A204.1 (cell line): ENCODE data around the gene YARS1.

Experiments
- FAIRE-seq: peaks from 2 replicates; lab custom pipeline; 2012; peaks lifted over from hg19 to GRCh38; lab: Jason Lieb, UNC

Gene YARS1

DNA sequence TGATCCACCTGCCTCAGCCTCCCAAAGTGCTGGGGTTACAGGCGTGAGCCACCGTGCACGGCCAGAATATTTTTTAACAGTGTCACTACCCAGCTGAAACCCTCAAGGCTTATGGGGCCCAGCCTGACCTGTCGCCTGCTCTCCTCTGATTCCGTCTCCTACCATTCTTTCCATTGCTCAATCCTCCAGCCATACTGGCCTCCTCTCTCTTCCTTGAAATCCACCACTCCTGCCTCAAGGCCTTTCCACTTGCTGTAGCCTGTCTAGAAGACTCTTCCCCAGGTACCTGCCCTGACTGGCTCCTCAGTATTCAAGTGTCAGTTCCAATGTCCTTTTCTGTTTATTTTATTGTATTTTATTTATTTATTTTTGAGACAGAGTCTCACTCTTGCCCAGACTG, 53.9 kb downstream of the YARS1 start:
- FAIRE-seq: no peak

DNA sequence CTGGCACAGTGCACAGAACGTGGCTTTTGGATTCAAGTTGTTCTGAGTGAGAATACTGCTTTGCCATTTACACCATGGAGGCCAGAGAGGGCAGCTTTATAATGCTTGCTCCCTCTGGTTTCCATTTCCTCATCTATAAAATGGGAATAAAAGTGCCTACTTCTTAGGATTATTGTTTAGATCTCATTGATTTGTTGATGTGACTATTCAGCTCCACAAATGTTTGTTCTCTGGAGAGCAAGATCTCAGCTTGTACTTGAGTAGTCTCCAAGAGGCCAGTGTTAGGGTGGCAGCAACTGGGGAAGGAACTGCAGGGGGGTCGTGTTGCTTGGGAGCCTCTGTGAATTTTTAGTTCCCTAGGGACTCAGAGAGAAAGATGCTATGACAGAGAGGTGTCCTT, 55.2 kb downstream of the YARS1 start:
- no peak for FAIRE-seq

DNA sequence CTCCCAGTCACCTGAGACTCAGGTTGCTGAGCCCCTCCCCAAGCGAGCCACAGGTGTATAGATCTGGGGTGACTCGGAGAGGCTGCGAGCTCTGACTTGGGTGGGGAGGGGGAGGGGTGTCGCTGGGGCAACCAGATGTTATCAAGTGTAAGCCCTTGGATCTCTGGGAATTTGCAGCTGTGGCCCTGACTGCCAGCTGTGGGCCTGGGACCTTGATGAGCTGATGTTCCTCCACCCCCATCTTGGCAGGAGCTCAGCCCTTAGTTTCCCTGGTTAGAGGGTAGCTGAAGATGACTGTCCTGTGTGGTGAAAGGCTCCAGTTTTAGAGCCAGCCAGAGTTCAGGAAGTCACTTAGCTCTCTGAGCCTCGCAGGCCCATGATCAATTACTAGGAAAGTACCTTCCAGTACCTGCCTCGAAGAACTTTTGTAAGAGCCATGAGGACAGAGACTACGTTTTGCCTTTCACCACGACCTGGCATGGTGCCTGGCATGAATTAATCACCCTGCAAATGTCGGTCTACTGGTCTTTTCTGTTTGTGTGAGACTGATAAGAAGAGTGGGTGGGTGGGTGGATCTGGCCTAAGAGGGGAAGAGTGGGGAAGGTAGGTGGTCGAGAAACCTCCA, 55.8 kb downstream of the YARS1 start:
- no peak for FAIRE-seq

DNA sequence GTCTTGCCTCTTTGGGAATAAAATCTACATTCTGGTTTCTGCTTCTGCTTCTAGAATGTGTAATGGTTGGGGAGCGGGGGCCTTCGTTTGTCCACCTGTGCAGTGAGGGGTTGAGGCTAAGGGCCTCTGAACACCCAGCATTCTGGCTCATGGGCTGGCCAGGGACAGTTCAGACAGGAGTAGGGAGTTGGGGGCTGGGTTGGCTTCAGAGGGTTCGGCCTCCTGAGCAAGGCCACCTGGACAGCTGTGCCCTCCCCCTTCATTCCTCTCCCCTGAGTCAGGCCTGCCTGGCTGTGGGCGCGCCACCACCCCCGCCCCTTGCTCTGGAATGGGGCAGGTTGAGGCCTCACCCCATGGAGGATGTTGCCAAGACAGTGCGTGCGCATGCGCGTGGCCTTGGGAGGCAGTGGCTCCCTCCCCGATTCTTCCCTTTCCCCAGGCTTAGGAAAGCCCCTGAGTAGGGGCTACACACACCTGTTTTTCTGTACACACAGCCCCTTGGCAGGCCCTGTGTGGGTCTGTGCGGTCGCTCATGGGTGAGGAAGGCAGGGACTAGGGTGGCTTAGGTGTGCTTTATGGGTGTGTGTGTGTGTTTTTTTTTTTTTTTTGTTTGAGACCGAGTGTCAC, 57.0 kb downstream of the YARS1 start:
- no peak for FAIRE-seq

GRCh38 chr1:32759521-32759981, 57.6 kb downstream of the YARS1 start:
- no peak for FAIRE-seq

DNA sequence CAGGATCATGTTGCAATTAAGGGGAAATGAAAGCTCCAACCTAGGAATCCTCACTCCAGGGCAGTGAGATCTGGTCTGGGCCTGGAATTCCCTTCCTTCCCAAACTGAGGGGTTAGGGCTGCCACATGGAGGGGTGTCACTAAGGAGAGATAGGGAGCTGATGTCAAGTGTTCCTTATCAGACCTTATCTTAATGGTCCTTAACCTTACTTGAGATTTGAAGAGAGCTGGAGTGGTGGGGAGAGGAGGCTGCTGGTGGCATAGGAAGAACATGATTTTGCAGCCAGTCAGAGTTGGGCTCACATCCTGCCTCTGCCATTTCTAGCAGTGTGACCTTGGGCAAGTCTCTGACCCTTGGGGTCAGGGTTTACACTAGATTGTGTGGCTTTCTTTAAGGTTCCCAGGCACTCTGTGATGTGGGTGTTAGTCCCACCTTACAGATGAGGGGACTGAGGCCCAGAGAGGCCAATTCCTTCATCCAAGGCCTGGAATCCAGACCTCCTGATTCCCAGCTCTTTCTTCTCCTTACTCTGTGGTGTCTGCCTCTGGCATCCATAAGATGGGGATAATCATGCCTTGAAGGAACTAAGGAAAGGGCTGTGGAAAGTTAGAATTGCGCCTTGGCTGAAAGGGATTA, 58.2 kb downstream of the YARS1 start:
- FAIRE-seq: no peak

DNA sequence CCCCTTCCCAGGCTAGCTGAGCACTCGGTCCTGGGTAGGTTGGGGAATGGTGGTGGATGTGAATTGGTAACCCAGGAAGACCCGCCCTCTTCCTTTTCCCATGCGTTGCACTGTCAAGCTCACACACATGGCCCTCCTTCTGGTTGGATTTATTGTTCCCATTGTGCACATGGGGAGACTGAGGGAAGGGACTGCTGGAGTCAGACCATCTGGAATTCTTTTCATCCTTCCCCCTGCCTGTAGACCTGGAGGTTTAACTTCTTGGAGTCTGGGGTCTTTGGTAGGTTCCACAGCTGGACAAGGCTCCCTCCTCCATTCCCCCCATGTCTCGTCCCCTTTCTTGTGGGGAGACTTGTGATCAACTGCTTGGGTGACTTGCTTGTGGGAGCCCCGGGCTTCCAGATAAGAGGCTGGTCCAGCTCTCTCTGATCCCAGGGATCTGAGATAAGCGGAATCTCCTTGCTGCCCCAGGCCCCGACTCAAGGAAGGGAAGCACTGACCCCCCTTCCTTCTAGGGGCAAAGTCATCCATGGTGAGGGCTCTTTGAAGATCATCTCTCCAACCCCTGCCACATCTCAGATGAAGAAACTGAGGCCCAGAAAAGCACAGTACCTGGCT, 58.9 kb downstream of the YARS1 start:
- FAIRE-seq: no peak

GRCh38 chr1:32757213-32757895, 59.8 kb downstream of the YARS1 start:
- FAIRE-seq: no peak

DNA sequence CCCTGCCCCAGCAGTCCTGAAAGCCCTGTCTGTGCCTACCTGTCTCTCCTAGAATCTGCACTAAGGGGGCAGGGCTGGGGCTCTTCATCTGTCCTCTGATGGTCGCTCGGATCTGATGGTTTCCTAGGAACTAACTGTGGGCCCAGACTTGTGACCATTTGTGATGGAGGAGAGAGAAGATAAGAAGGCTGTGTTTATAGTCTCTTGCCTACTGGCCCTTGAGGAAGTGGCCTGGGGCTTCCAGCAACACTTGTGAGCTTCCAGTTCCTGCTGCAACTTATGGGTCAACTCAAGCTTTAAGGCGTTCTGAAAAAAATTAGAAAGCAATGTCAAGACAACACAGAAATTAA, 61.4 kb downstream of the YARS1 start:
- FAIRE-seq: no peak

DNA sequence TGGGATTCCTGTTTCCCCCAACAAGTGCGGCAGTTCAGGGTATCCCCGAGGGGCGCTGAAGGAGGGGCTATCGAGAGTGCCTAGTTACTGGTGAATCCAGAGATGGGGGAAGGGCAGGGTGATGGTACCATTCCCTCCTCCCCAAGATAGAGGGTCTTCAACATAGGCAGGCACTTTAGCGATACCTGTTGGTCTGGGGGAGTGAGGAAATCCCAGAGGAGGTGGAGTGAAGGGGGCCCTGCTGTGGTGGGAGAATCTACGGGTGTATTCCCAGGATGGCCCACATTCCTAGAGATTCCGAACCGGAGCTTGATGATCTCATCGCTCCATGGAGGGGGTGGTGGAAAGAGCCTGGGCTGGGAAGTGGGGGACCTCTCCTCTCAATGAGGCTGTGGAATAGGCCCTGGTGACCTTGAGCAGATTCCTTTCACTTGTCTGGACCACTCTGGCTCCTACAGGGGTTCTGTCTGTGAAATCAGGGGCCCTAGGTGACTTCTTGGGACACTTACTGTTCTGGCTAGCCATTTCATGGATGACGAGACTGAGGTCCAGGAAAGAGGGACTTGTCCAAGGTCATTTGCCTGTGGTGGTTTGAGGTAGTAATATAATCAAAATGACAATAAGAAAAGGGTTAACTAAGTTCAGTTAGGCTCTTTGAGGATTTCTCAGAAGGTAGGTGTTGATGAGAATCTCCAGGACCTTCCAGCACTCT, 61.9 kb downstream of the YARS1 start:
- no peak for FAIRE-seq

DNA sequence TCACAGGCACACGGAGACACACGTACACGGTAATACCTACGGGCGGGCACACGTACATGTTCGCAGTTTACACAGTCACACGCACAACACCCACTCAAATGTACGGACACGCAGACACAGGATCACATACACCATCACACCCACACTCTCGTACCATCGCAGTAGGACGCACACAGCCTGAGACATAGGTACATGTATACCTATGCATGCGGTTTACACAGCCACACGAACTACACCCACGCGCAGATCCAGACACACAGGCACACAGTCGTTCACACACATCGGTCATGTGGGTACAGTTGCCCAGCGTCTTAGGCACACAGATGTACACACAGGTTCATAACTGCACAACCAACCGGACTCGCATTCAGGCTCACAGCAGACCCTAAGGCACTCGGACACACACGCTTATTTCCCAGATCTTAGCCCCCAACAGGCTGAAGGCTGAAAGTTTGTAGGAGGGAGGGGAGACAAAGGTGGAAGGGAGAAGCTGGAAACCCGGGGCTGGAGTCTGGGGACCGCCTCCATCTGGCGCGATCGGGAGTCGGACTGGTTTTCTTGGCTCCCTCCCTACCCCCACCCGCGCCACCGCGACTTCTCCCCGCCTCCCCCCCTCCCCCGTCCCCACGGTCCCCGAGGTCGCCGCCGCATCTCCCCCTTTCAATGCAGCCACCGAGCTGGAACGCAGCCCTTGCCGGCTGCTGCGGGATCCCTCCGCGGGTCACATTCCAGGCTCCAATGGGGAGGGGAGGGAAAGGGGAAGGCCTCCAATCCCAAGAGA, 62.7 kb downstream of the YARS1 start:
- FAIRE-seq: no peak

DNA sequence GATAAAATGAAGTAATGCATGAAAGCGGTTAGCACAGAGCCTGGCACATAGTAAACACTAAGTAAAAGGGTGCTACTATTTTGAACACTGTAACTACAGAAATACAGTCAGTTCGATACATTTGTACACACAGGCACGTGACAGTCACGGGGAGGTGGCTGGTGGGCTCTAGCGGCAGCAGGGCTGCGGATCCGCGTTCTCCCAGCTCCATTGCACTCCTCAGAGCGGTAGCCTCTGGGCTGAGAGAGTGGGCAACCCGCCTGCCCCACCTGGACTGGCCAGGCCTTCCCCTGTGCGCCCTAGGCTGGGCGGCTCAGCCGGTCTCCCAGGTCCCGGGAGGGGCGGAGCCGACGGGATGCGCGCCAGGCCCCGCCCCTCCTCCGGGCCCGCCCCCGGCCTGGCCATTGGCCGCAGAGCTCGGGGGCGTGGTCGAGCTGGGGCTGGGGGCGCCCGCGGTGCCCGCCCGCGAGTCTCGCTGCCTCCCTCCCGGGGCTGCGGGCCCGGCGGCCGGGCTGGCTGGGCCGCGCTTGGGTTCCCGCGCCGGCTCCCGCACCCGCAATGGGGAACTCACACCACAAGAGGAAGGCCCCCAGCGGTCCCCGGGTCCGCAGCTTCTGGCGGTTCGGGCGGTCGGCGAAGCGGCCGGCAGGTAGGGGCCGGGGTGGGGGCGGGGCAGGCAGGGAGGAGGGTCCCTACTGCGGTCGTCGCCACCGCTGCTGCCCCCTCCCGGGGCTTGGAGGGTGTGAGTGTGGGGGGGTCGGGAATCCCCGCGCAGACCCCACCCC, 63.4 kb downstream of the YARS1 start:
- FAIRE-seq: no peak

- no peak for FAIRE-seq
Measured at GRCh38 chr1:32749771-32750170, 67.4 kb downstream of the YARS1 start.

GRCh38 chr1:32749332-32749731, 67.8 kb downstream of the YARS1 start:
- no peak for FAIRE-seq

DNA sequence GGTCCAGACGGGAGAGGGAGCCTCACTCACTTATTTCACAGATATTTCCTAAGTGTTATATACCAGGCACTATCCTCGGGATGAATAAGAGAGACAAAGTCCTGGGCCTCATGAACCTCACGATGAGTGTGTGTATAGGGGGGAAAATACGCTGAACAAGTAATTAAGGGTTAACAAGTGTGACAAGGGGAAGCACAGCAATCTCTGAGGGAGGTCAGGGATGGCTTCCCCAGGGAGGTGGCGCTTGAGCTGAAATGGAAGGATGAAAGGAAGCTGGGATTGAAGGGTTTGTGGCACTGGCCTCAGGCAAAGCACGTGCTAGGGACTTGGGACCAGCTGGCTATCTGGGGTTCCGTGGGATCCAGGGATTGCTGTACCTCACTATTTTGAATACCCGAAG, 68.2 kb downstream of the YARS1 start:
- no peak for FAIRE-seq

DNA sequence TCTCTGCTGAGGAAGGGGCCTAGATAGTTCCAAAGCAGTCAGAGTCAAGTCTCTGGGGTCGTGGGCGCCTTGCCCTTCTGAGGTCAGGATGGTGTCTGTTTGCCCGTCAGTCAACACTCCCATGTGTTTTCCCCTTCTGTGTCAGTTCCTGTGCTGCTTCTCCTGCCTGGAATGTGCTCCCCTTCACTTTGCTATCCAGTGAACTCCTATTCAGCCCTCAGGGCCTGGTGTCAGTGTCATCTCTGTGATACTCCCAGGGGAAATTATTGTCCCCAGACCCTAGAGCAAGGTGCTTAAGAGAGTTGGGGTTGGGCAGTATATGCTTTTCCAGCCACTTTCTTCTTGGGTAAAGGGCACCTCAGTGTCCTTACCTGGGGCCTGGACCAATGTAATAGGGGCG, 68.8 kb downstream of the YARS1 start:
- no peak for FAIRE-seq

GRCh38 chr1:32746130-32746529, 71.0 kb downstream of the YARS1 start:
- FAIRE-seq: no peak

DNA sequence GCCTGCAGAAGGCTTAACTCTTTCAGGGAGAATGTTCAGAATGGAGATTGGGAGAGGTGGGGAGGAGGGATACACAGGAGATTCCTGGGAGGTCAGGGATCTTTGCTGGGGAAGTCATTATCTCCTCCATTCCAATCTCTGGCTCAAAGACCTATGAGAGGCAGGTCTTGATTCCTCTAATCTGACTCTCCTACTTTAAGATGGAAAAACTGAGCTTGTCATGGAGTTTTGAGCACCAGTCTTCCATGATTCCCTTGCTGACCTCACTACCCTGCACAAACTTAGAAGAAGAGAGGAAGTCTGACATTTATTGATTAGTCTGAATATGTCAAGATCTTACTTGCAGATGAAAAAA, 73.1 kb downstream of the YARS1 start:
- FAIRE-seq: no peak

DNA sequence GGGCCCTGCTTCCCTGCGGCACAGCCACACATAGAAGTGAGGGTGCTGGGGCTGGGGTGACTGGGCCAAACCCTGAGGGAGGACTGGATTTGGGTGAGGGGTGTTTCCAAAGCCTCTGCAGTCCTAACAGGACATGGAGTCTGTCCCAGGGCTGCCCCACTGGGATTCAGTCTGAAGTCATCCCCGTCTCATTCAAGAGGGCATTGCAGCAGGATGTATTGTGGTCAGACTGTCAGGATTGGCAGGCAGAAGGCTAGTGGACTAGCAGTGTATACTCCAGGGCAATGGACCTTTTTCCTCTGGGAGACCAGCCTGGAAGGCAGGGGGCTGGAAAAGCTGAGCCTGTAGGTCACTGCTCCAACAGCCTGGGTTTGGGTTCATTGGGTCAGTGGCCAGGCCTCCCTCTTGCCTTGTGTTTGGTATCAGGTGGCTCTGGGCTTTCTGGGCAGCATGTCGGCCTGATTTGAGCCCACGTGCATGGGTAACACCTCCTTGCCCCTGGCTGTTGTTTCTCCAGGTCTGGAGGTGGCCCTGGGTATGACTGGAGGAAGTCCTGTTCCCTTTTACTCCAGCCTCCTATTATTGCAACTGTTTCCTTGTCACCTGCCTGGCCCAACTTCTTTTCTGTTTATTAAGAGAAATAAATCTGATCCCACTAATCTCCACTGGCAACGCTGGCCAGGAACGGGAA, 73.6 kb downstream of the YARS1 start:
- FAIRE-seq: no peak

DNA sequence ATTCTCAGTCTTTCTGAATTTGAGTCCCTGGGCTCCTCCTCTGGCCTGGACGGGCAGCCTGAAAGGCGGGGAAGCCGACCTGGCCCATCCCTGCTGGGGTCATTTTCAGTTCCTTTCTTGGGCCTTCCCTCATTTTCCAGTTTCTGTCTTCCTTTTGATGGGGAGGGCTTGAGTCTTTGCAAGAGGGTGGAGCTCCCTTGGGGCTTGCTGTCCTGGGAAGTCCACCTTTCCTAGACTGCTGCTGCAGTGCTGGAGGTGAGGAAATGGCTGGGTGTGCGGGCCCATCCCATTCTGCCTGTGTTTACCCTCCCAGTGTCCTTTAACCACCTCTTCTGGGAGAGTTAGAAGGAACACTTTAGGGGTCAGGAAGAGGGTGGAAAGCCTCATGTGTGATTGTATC, 74.2 kb downstream of the YARS1 start:
- FAIRE-seq: no peak
